Activated CD4-positive, CD25-positive, alpha-beta regulatory T cell treated with anti-CD3 and anti-CD28 coated beads, Interleukin-2, amount 50 U/mL, for 16 hours (primary cell): Measurements from ENCODE around the gene KICS2.
A peak's percentile ranks its signal among the peaks of the same experiment; 100 is the strongest.

Experiments
- DNase-seq: peaks from one replicate; pipeline ENCODE4 v3.0.0-alpha.2; 2020; ENCODE audit warnings: low read depth, low spot score

Gene KICS2

GRCh38 chr12:64222009-64222765 is at the start of gene KICS2:
KICS2 (minus strand) TSS chr12:64222296; CDS start chr12:64222237, 59 bp downstream.
- DNase-seq = peak; percentile 81

GRCh38 chr12:64270411-64270810 is 48.3 kb upstream of the KICS2 start:
- DNase-seq = no peak

- DNase-seq = no peak
These were observed 47.1 kb upstream of the KICS2 start for GRCh38 chr12:64269161-64269560.

- DNase-seq = no peak
These were observed 46.3 kb upstream of the KICS2 start for GRCh38 chr12:64268409-64268808.

- no peak for DNase-seq
These were observed 43.7 kb upstream of the KICS2 start for GRCh38 chr12:64265839-64266238.

- DNase-seq = no peak
These were observed 39.7 kb upstream of the KICS2 start for GRCh38 chr12:64261813-64262212.

- no peak for DNase-seq
These were observed 36.5 kb upstream of the KICS2 start for GRCh38 chr12:64258576-64258975.

- DNase-seq = no peak
These were observed 34.2 kb upstream of the KICS2 start for GRCh38 chr12:64256166-64256800.

GRCh38 chr12:64255249-64255648 is 33.2 kb upstream of the KICS2 start:
- no peak for DNase-seq

- no peak for DNase-seq
These were observed 31.3 kb upstream of the KICS2 start for GRCh38 chr12:64253356-64253755.

- no peak for DNase-seq
These were observed 30.6 kb upstream of the KICS2 start for GRCh38 chr12:64252681-64253080.

GRCh38 chr12:64243809-64244208 is 21.7 kb upstream of the KICS2 start:
- no peak for DNase-seq

GRCh38 chr12:64240781-64241180 is 18.7 kb upstream of the KICS2 start:
- no peak for DNase-seq

GRCh38 chr12:64237382-64237781 is 15.3 kb upstream of the KICS2 start:
- DNase-seq = no peak

- DNase-seq = no peak
These were observed 14.5 kb upstream of the KICS2 start for GRCh38 chr12:64236549-64236948.

- no peak for DNase-seq
These were observed 10.1 kb upstream of the KICS2 start for GRCh38 chr12:64232196-64232595.

- DNase-seq = no peak
These were observed 7.7 kb upstream of the KICS2 start for GRCh38 chr12:64229796-64230195.

GRCh38 chr12:64229240-64229639 is 7.1 kb upstream of the KICS2 start:
- DNase-seq = no peak

- DNase-seq = no peak
These were observed 3.5 kb upstream of the KICS2 start for GRCh38 chr12:64225626-64226025.

GRCh38 chr12:64221651-64222008 is 466 bp downstream of the KICS2 start:
- peak; percentile 18 for DNase-seq

- no peak for DNase-seq
These were observed 2.0 kb downstream of the KICS2 start for GRCh38 chr12:64220046-64220445.

GRCh38 chr12:64219145-64219544 is 3.0 kb downstream of the KICS2 start:
- no peak for DNase-seq

- no peak for DNase-seq
These were observed 3.5 kb downstream of the KICS2 start for GRCh38 chr12:64218597-64218996.
